Smooth muscle cell (in vitro differentiated cells): ENCODE data around the gene ORAI3. TPM values are rescaled to one million over a fixed set of nuclear protein-coding genes. Genes with fewer than 3 reads are reported as not detected.

Source experiments
- DNase-seq: peaks from one replicate; lab custom pipeline; 2025; ENCODE audit not compliant: unreplicated experiment; lab: John Stamatoyannopoulos, UW
- H2AFZ ChIP-seq: fragments of 200-600 bp; sonication (generic); 2 replicates; pipeline ENCODE4 v1.6.0; 2016; ENCODE audit warnings: antibody characterized with exemption, low read depth, mild to moderate bottlenecking
- H3F3A ChIP-seq: fragments of 200-600 bp; sonication (generic); 2 replicates; pipeline ENCODE4 v1.6.0; 2017; ENCODE audit warnings: antibody characterized with exemption, low read depth
- H3K27ac ChIP-seq: fragments of 200-600 bp; sonication (generic); 2 replicates; pipeline ENCODE4 v1.5.1; 2016; ENCODE audit warnings: low read depth, mild to moderate bottlenecking
- H3K27me3 ChIP-seq: fragments of 200-600 bp; sonication (generic); 2 replicates; pipeline ENCODE4 v1.6.1; 2016; ENCODE audit warnings: low read depth, mild to moderate bottlenecking
- H3K36me3 ChIP-seq: fragments of 200-600 bp; sonication (generic); 2 replicates; pipeline ENCODE4 v1.5.1; 2016; ENCODE audit warnings: low read depth
- H3K4me1 ChIP-seq: fragments of 200-600 bp; sonication (generic); 2 replicates; pipeline ENCODE4 v1.5.1; 2016; ENCODE audit warnings: low read depth
- H3K4me2 ChIP-seq: fragments of 200-600 bp; sonication (generic); 2 replicates; pipeline ENCODE4 v1.6.0; 2016; ENCODE audit warnings: mild to moderate bottlenecking
- H3K4me3 ChIP-seq: fragments of 200-600 bp; sonication (generic); 2 replicates; pipeline ENCODE4 v1.5.1; 2016; ENCODE audit warnings: mild to moderate bottlenecking
- H3K79me2 ChIP-seq: fragments of 200-600 bp; sonication (generic); 2 replicates; pipeline ENCODE4 v1.6.0; 2016; ENCODE audit warnings: low read depth, mild to moderate bottlenecking
- H3K9ac ChIP-seq: fragments of 200-600 bp; sonication (generic); 2 replicates; pipeline ENCODE4 v1.6.0; 2016; ENCODE audit warnings: low read depth
- H3K9me3 ChIP-seq: fragments of 200-600 bp; sonication (generic); replicated peaks from 2 replicates; pipeline ENCODE4 v1.5.1; 2016; ENCODE audit warnings: low read depth
- H4K20me1 ChIP-seq: fragments of 200-600 bp; sonication (generic); 2 replicates; pipeline ENCODE4 v1.6.0; 2016; ENCODE audit warnings: low read depth
- CTCF ChIP-seq: fragments of 200-600 bp; sonication (generic); IDR thresholded peaks from 2 replicates; pipeline ENCODE4 v1.5.1; 2017; ENCODE audit warnings: borderline replicate concordance, mild to moderate bottlenecking, antibody characterized with exemption; ENCODE audit not compliant: insufficient read depth, poor library complexity, severe bottlenecking
- WGBS: methylation state at CpG from one replicate; pipeline ENCODE4 v1.1.7; 2016; ENCODE audit warnings: low lambda C conversion rate; 5-methylcytosine and 5-hydroxymethylcytosine counted together
- polyA plus RNA-seq: library from polyadenylated mRNA; unstranded; fragments of >200 nt; fragmentation: Nextera tagmentation; extraction: Ambion mirVana; gene quantifications from 2 replicates; pipeline ENCODE4 v1.2.1, GENCODE V29; 2016
- total RNA-seq: library from RNA; depleted of rRNA; stranded (reverse); fragments of >200 nt; gene quantifications from 2 replicates; pipeline ENCODE4 v1.2.3, GENCODE V29; 2014

ORAI3 gene
- total and polyA plus RNA-seq, 2 experiments from 2014 or later, result 34.9 to 39.4 TPM

GRCh38 chr16:30947859-30948666 lies 805 bp upstream of the ORAI3 start:
- peaks cover 3% of the 10 kb centered on the region for H3K79me2 ChIP-seq
- no peaks in the 10 kb centered on the region for H3K9me3 ChIP-seq
- peak overlapping the region; percentile 92 for H3K4me2 ChIP-seq
- H3K4me3 ChIP-seq, result peak overlapping the region; percentile 97
- peak; percentile 83 for DNase-seq
- H3K9ac ChIP-seq, result peak overlapping the region; percentile 91
- peaks cover 17% of the 10 kb centered on the region for H4K20me1 ChIP-seq
- TF ChIP-seq CTCF, result no peak
- H3K36me3 ChIP-seq, result no peaks in the 10 kb centered on the region
- H3F3A ChIP-seq, result peaks cover 3% of the 10 kb centered on the region
- peaks cover 9% of the 10 kb centered on the region for H3K4me1 ChIP-seq
- WGBS, result 28% methylated on average over 37 of the region's 44 CpGs
- H3K27me3 ChIP-seq, result no peaks in the 10 kb centered on the region
- H3K27ac ChIP-seq, result peak overlapping the region; percentile 99
- H2AFZ ChIP-seq, result peak overlapping the region; percentile 22

GRCh38 chr16:30949650-30950515 lies 1.0 kb downstream of the ORAI3 start:
- Histone ChIP-seq H3K4me3 (peak overlapping the region; percentile 97), H4K20me1 (peaks cover 25% of the 10 kb centered on the region), H3K79me2 (no peaks in the 10 kb centered on the region), H3K27ac (peak overlapping the region; percentile 99), H3K27me3 (no peaks in the 10 kb centered on the region), H3F3A (peaks cover 3% of the 10 kb centered on the region), H3K4me1 (peaks cover 9% of the 10 kb centered on the region), H3K9me3 (no peaks in the 10 kb centered on the region), H3K4me2 (peak overlapping the region; percentile 92), H3K36me3 (no peaks in the 10 kb centered on the region), H3K9ac (peak overlapping the region; percentile 82), H2AFZ (no peak overlapping the region)
- TF ChIP-seq CTCF, result no peak
- DNase-seq, result no peak
- 6% methylated on average over 21 of the region's 21 CpGs for WGBS

GRCh38 chr16:30950516-30951065 lies 1.7 kb downstream of the ORAI3 start:
- no peaks in the 10 kb centered on the region for H3K79me2 ChIP-seq
- no peaks in the 10 kb centered on the region for H3K27me3 ChIP-seq
- H2AFZ ChIP-seq, result no peak overlapping the region
- no peaks in the 10 kb centered on the region for H3K36me3 ChIP-seq
- no peak for DNase-seq
- H3K9ac ChIP-seq, result no peak overlapping the region
- peaks cover 25% of the 10 kb centered on the region for H4K20me1 ChIP-seq
- peak overlapping the region; percentile 97 for H3K4me3 ChIP-seq
- no peaks in the 10 kb centered on the region for H3K9me3 ChIP-seq
- 90% methylated on average over 8 of the region's 8 CpGs for WGBS
- H3K27ac ChIP-seq, result no peak overlapping the region
- H3F3A ChIP-seq, result peaks cover 3% of the 10 kb centered on the region
- H3K4me1 ChIP-seq, result peaks cover 9% of the 10 kb centered on the region
- TF ChIP-seq CTCF, result no peak
- peak overlapping the region; percentile 92 for H3K4me2 ChIP-seq
